Measurements from ENCODE around the gene TPST2.

Gene TPST2

DNA sequence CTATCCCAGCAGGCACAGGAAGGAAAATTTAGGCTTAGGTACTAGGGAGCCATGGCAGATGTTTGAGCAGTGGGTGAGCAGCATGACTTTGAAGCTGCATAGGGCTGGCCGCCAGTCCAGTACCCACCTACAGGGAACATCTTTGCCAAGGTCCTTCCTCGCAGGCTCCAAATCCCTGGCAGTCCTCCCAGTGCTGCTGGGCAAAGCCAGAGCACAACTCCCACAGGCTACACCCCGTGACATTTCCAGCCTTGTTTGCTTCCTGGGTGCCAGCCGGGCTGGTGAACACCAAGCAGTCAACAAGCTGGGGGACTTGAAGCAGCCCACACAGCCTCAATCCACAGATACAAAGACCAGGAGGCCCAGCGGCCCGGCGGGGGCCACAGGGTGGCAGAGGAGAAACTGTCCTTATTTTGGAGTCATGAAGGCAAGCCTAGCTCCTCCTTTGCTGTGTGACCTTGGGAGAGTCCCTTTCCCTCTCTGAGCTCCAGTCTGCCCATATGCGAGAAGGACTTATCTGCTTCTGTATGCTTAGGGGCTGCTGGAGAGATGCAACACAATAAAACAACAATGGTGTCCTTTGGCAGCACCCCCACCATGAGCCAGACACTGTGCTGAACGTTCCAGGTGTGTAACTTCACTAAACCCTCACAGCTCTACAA, 28.0 kb downstream of the TPST2 start:
- H3K4me1 ChIP-seq (ENCODE audit: control insufficient read depth, insufficient read depth, low read length, poor library complexity, severe bottlenecking): no peaks in the 10 kb centered on the region
- no peaks in the 10 kb centered on the region for H3K9me3 ChIP-seq (ENCODE audit: control insufficient read depth, low read length)
- no peaks in the 10 kb centered on the region for H3K27me3 ChIP-seq (replicated peaks; ENCODE audit: control insufficient read depth, insufficient read depth, low read length, poor library complexity, severe bottlenecking)
- DNase-seq: no peak
- no peak overlapping the region for H3K27ac ChIP-seq (ENCODE audit: insufficient read depth, low read length, poor library complexity, severe bottlenecking)
- peaks cover 3% of the 10 kb centered on the region for H3K36me3 ChIP-seq (ENCODE audit: control insufficient read depth, insufficient read depth, low read length)
- no peak overlapping the region for H3K4me3 ChIP-seq (ENCODE audit: insufficient read depth, low read depth, low read length, poor library complexity, severe bottlenecking)

DNA sequence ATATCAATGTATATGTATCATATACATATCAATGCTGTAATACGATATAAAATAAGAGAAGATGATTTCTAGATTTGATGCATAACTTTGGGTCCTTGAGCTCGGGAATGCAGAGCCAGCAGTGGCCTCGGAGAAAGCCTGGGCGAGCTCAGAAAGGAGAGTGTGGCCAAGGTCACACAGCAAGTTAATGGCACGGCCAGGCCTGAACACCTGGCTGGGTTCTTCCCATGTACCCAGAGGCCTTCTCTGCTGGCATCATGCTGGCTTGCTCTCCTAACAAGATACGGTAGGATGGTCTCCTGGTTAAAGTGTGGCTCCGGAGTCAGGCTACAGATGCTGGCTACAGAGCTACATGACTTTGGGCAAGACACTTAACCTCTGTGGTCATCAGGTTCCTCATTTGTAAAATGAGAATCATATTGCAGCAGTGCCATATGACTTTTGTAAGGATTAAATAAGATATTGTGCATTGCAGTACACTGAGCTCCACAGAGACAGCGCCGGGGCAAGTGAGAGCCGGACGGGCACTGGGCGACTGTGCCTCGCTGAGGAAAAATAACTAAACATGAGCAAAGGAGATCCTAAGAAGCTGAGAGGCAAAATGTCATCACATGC, 29.9 kb downstream of the TPST2 start:
- DNase-seq: no peak
- peaks cover 3% of the 10 kb centered on the region for H3K36me3 ChIP-seq (ENCODE audit: control insufficient read depth, insufficient read depth, low read length)

DNA sequence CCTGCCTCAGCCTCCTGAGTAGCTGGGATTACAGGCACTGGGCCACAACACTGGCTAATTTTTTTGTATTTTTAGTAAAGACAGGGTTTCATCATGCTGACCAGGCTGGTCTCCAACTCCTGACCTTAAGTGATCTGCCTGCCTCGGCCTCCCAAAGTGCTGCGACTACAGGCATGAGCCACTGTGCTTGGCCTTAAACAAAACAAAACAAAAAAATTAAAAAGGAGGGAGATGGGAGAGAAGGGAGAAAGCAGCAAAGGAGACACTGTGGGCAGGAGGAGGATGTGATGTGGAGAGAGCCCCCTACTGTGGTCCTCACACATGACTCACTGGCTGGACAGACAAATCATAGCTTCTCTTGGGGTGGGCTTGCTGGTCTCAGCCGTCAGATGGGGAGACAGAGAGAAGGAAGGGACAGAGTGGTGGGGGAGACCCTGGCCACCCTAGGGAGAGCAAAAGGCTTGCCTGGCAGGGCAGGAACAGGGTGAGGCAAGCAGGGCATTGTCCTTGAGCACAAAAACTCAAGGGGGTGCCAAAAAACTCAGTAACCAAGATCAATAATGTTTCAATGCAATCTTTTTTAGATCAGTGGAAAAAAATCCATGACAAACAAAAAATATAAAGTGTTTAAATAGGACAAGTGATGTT, 31.6 kb downstream of the TPST2 start:
- Histone ChIP-seq H3K27me3 (replicated peaks; ENCODE audit: control insufficient read depth, insufficient read depth, low read length, poor library complexity, severe bottlenecking) (no peaks in the 10 kb centered on the region), H3K36me3 (ENCODE audit: control insufficient read depth, insufficient read depth, low read length) (no peaks in the 10 kb centered on the region), H3K27ac (ENCODE audit: insufficient read depth, low read length, poor library complexity, severe bottlenecking) (no peak overlapping the region), H3K9me3 (ENCODE audit: control insufficient read depth, low read length) (no peaks in the 10 kb centered on the region), H3K4me3 (ENCODE audit: insufficient read depth, low read depth, low read length, poor library complexity, severe bottlenecking) (no peak overlapping the region), H3K4me1 (ENCODE audit: control insufficient read depth, insufficient read depth, low read length, poor library complexity, severe bottlenecking) (no peaks in the 10 kb centered on the region)
- no peak for DNase-seq

More for the DNA sequence above, 29.9 kb downstream of the TPST2 start:
- no peaks in the 10 kb centered on the region for H3K4me1 ChIP-seq (ENCODE audit: control insufficient read depth, insufficient read depth, low read length, poor library complexity, severe bottlenecking)
- no peak overlapping the region for H3K4me3 ChIP-seq (ENCODE audit: insufficient read depth, low read depth, low read length, poor library complexity, severe bottlenecking)
- no peaks in the 10 kb centered on the region for H3K9me3 ChIP-seq (ENCODE audit: control insufficient read depth, low read length)
- H3K27me3 ChIP-seq (replicated peaks; ENCODE audit: control insufficient read depth, insufficient read depth, low read length, poor library complexity, severe bottlenecking): no peaks in the 10 kb centered on the region
- H3K27ac ChIP-seq (ENCODE audit: insufficient read depth, low read length, poor library complexity, severe bottlenecking): no peak overlapping the region

DNA sequence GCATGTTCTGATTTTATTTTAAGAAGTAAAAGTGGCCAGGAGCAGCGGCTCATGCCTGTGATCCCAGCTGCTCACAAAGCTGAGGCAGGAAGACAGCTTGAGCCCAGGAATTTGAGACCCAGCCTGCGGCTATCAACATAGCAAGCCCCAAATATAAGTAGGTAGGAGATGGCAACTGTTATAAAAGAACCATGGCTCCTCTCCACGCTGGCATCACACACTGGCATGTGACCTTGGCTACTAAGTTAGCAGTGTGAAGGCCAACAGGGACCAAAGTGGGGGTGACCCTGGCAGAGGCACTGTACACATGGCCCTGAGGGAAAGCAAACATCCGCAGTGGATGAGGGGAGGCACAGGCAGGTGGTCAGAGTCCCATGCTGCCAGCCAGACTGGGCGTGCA, 33.0 kb downstream of the TPST2 start:
- Histone ChIP-seq H3K9me3 (ENCODE audit: control insufficient read depth, low read length) (no peaks in the 10 kb centered on the region), H3K27me3 (replicated peaks; ENCODE audit: control insufficient read depth, insufficient read depth, low read length, poor library complexity, severe bottlenecking) (no peaks in the 10 kb centered on the region), H3K27ac (ENCODE audit: insufficient read depth, low read length, poor library complexity, severe bottlenecking) (no peak overlapping the region), H3K36me3 (ENCODE audit: control insufficient read depth, insufficient read depth, low read length) (no peaks in the 10 kb centered on the region), H3K4me1 (ENCODE audit: control insufficient read depth, insufficient read depth, low read length, poor library complexity, severe bottlenecking) (no peaks in the 10 kb centered on the region), H3K4me3 (ENCODE audit: insufficient read depth, low read depth, low read length, poor library complexity, severe bottlenecking) (no peak overlapping the region)
- no peak for DNase-seq

DNA sequence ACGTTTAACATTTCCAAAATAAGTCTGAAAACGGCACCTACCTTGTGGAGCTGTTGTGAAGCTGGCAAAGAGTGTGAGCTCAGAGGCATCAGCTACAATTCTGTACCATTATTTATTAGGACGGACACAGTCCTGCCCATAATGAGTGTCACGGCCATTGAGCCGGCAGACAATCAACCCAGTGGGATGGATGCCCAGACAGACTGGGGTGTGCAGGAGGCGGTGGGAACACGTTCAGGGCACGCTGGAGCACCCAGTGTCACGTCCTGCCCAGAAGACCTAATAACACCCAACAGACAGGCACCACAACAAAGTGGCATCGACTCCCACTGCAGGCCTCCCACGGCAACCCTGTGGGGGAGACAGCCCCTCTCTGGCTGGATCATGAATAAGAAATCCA, 34.5 kb downstream of the TPST2 start:
- Histone ChIP-seq H3K27me3 (replicated peaks; ENCODE audit: control insufficient read depth, insufficient read depth, low read length, poor library complexity, severe bottlenecking) (no peaks in the 10 kb centered on the region), H3K36me3 (ENCODE audit: control insufficient read depth, insufficient read depth, low read length) (no peaks in the 10 kb centered on the region), H3K4me3 (ENCODE audit: insufficient read depth, low read depth, low read length, poor library complexity, severe bottlenecking) (no peak overlapping the region), H3K4me1 (ENCODE audit: control insufficient read depth, insufficient read depth, low read length, poor library complexity, severe bottlenecking) (no peaks in the 10 kb centered on the region), H3K9me3 (ENCODE audit: control insufficient read depth, low read length) (no peaks in the 10 kb centered on the region), H3K27ac (ENCODE audit: insufficient read depth, low read length, poor library complexity, severe bottlenecking) (no peak overlapping the region)
- DNase-seq: no peak

DNA sequence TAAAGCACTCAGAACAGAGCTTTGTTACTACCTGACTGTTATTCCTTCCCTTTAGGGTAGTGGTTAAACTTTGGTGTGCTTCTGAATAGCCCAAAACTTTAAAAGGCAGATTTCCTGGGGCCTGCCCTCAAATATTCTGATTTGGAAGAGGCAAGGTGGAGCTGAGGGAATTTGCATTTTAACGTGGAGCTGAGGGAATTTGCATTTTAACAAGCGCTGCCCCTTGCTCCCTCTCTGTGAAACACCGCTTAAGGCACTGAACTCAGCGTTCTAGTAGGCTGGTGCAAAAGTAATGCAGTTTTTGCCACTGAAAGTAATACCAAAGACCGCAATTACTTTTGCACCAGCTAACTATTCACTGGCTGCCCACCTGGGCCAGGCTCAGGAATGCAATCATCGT, 35.0 kb downstream of the TPST2 start:
- DNase-seq: no peak
- H3K4me3 ChIP-seq (ENCODE audit: insufficient read depth, low read depth, low read length, poor library complexity, severe bottlenecking): no peak overlapping the region
- H3K27ac ChIP-seq (ENCODE audit: insufficient read depth, low read length, poor library complexity, severe bottlenecking): no peak overlapping the region
- H3K4me1 ChIP-seq (ENCODE audit: control insufficient read depth, insufficient read depth, low read length, poor library complexity, severe bottlenecking): no peaks in the 10 kb centered on the region
- H3K27me3 ChIP-seq (replicated peaks; ENCODE audit: control insufficient read depth, insufficient read depth, low read length, poor library complexity, severe bottlenecking): no peaks in the 10 kb centered on the region
- H3K9me3 ChIP-seq (ENCODE audit: control insufficient read depth, low read length): no peaks in the 10 kb centered on the region
- H3K36me3 ChIP-seq (ENCODE audit: control insufficient read depth, insufficient read depth, low read length): no peaks in the 10 kb centered on the region

- Histone ChIP-seq H3K27me3 (replicated peaks; ENCODE audit: control insufficient read depth, insufficient read depth, low read length, poor library complexity, severe bottlenecking) (no peaks in the 10 kb centered on the region), H3K27ac (ENCODE audit: insufficient read depth, low read length, poor library complexity, severe bottlenecking) (no peak overlapping the region), H3K4me3 (ENCODE audit: insufficient read depth, low read depth, low read length, poor library complexity, severe bottlenecking) (no peak overlapping the region), H3K9me3 (ENCODE audit: control insufficient read depth, low read length) (no peaks in the 10 kb centered on the region), H3K4me1 (ENCODE audit: control insufficient read depth, insufficient read depth, low read length, poor library complexity, severe bottlenecking) (no peaks in the 10 kb centered on the region), H3K36me3 (ENCODE audit: control insufficient read depth, insufficient read depth, low read length) (no peaks in the 10 kb centered on the region)
- no peak for DNase-seq
These were observed 36.7 kb downstream of the TPST2 start for GRCh38 chr22:26553056-26553752.

DNA sequence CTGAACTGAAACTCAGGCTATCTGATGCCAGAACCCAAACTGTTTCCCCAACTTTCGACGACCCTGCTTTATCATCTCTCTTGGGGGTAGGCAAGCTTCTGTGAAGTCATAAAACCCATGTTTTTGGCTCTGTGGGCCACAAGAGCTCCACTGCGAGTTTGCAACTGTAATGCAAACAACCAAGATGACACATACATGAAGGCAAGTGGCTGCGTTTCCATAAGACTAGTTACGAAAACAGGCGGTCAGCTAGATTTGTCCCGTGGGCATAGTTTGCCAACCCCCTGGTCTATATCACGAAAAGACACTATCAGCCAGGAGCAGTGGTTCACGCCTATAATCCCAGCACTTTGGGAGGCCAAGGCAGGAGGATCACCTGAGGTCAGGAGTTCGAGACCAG, 37.5 kb downstream of the TPST2 start:
- no peaks in the 10 kb centered on the region for H3K36me3 ChIP-seq (ENCODE audit: control insufficient read depth, insufficient read depth, low read length)
- H3K9me3 ChIP-seq (ENCODE audit: control insufficient read depth, low read length): no peaks in the 10 kb centered on the region
- H3K27ac ChIP-seq (ENCODE audit: insufficient read depth, low read length, poor library complexity, severe bottlenecking): no peak overlapping the region
- DNase-seq: no peak
- no peaks in the 10 kb centered on the region for H3K4me1 ChIP-seq (ENCODE audit: control insufficient read depth, insufficient read depth, low read length, poor library complexity, severe bottlenecking)
- no peak overlapping the region for H3K4me3 ChIP-seq (ENCODE audit: insufficient read depth, low read depth, low read length, poor library complexity, severe bottlenecking)
- no peaks in the 10 kb centered on the region for H3K27me3 ChIP-seq (replicated peaks; ENCODE audit: control insufficient read depth, insufficient read depth, low read length, poor library complexity, severe bottlenecking)

GRCh38 chr22:26551568-26551967, 38.4 kb downstream of the TPST2 start:
- H3K27ac ChIP-seq (ENCODE audit: insufficient read depth, low read length, poor library complexity, severe bottlenecking): no peak overlapping the region
- H3K27me3 ChIP-seq (replicated peaks; ENCODE audit: control insufficient read depth, insufficient read depth, low read length, poor library complexity, severe bottlenecking): no peaks in the 10 kb centered on the region
- no peak for DNase-seq
- no peaks in the 10 kb centered on the region for H3K9me3 ChIP-seq (ENCODE audit: control insufficient read depth, low read length)
- H3K4me3 ChIP-seq (ENCODE audit: insufficient read depth, low read depth, low read length, poor library complexity, severe bottlenecking): no peak overlapping the region
- H3K36me3 ChIP-seq (ENCODE audit: control insufficient read depth, insufficient read depth, low read length): no peaks in the 10 kb centered on the region
- no peaks in the 10 kb centered on the region for H3K4me1 ChIP-seq (ENCODE audit: control insufficient read depth, insufficient read depth, low read length, poor library complexity, severe bottlenecking)

DNA sequence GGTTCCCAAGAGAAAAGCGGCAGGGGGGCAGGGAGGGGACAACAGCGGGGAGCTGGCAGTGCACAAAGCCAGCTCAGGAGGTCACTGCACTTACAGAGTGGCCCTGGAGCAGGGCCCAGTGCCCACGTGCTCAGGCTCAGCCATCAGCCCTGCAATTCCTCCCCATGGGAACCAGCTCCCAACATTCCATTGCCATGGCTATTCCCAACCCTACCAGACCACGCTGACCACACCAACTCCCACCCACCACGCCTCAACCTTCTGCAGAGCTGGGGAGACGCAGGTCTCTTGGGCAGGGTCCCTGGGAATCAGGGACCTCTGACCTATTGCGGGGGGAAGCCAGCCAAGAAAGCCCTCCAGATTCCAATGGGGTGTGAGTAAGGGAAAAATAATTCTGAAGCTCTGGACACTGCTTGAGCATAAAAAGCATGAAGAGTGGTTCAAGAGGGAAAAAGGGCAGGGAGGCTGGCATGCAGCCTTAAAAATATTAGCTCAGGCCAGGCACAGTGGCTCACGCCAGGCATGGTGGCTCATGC, 39.4 kb downstream of the TPST2 start:
- Histone ChIP-seq H3K4me3 (ENCODE audit: insufficient read depth, low read depth, low read length, poor library complexity, severe bottlenecking) (no peak overlapping the region), H3K27me3 (replicated peaks; ENCODE audit: control insufficient read depth, insufficient read depth, low read length, poor library complexity, severe bottlenecking) (no peaks in the 10 kb centered on the region), H3K36me3 (ENCODE audit: control insufficient read depth, insufficient read depth, low read length) (no peaks in the 10 kb centered on the region), H3K9me3 (ENCODE audit: control insufficient read depth, low read length) (no peaks in the 10 kb centered on the region), H3K27ac (ENCODE audit: insufficient read depth, low read length, poor library complexity, severe bottlenecking) (no peak overlapping the region), H3K4me1 (ENCODE audit: control insufficient read depth, insufficient read depth, low read length, poor library complexity, severe bottlenecking) (no peaks in the 10 kb centered on the region)
- no peak for DNase-seq
